ENCODE results near the gene CALHM3. TPM values are rescaled to one million over a fixed set of nuclear protein-coding genes. Genes with fewer than 3 reads are reported as not detected.

CALHM3 gene
- total RNA-seq, 2 experiments from 2014 or later, result not detected

DNA sequence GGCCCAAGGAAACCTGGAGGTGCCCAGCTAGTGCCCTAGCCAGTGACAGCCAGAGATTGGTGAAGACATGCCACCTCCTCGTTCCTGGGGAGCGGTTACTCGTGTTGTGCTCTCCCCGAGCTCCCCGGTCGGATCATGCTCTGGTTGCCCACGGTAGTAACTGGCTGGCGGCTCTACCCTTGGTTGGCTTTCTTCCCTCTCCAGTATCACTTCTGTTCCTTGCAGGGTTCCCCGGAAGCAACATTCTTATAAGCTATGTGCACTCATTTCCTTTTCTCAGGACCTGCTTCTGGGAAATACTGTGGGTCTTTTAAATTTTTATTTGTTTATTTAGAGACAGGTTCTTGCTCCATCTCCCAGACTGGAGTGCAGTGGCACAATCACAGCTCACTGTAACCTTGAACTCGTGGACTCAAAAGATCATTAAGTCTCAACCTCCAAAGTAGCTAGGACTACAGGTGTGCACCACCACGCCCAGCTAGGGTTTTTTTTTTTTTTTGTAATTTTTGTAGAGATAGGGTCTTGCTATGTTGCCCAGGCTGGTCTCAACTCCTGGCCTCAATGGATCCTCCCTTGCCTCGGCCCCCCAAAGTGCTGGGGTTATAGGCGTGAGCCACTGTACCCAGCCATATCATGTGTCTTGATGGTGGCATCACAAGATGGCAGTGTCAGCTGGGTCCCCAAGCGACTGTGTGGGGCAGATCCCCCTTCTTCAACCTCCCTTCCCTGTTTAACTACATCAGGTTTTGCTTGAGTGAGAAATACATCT is 13.4 kb downstream of the CALHM3 start:
- Histone ChIP-seq H3K9me3 (ENCODE audit: control insufficient read depth in 1 of 2, insufficient read depth in 1 of 2, low read length in 2 of 2) (no peaks in the 10 kb centered on the region), H3K27ac (ENCODE audit: low read depth in 1 of 2, low read length in 2 of 2) (no peak overlapping the region), H3K36me3 (ENCODE audit: insufficient read depth, low read length) (no peaks in the 10 kb centered on the region), H3K4me1 (ENCODE audit: insufficient read depth, low read length) (peaks cover 20% of the 10 kb centered on the region), H3K27me3 (ENCODE audit: control insufficient read depth in 1 of 2, insufficient read depth in 2 of 2, low read length in 2 of 2) (no peaks in the 10 kb centered on the region), H3K4me3 (ENCODE audit: low read length) (no peak overlapping the region)
- H3K27me3 Mint-ChIP-seq, result no peaks in the 10 kb centered on the region
- H3K4me1 Mint-ChIP-seq (ENCODE audit: low read depth), result peaks cover 15% of the 10 kb centered on the region
- H3K9me3 Mint-ChIP-seq, result no peaks in the 10 kb centered on the region
- TF ChIP-seq, protein P1, sequence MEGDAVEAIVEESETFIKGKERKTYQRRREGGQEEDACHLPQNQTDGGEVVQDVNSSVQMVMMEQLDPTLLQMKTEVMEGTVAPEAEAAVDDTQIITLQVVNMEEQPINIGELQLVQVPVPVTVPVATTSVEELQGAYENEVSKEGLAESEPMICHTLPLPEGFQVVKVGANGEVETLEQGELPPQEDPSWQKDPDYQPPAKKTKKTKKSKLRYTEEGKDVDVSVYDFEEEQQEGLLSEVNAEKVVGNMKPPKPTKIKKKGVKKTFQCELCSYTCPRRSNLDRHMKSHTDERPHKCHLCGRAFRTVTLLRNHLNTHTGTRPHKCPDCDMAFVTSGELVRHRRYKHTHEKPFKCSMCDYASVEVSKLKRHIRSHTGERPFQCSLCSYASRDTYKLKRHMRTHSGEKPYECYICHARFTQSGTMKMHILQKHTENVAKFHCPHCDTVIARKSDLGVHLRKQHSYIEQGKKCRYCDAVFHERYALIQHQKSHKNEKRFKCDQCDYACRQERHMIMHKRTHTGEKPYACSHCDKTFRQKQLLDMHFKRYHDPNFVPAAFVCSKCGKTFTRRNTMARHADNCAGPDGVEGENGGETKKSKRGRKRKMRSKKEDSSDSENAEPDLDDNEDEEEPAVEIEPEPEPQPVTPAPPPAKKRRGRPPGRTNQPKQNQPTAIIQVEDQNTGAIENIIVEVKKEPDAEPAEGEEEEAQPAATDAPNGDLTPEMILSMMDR (IDR thresholded peaks at IDR 0.05), result no peak
- POLR2A ChIA-PET, result no interaction called here
- CTCF ChIA-PET, result no interaction called here
- DNase-seq (no peak), ATAC-seq (ENCODE audit: poor library complexity) (no peak)
- intact Hi-C loops (cut with DNase I, micrococcal nuclease), result no loop called here
- no peak overlapping the region for H3K27ac Mint-ChIP-seq
- H3K36me3 Mint-ChIP-seq (ENCODE audit: low read depth), result no peaks in the 10 kb centered on the region
- H3K4me3 Mint-ChIP-seq, result no peak overlapping the region

DNA sequence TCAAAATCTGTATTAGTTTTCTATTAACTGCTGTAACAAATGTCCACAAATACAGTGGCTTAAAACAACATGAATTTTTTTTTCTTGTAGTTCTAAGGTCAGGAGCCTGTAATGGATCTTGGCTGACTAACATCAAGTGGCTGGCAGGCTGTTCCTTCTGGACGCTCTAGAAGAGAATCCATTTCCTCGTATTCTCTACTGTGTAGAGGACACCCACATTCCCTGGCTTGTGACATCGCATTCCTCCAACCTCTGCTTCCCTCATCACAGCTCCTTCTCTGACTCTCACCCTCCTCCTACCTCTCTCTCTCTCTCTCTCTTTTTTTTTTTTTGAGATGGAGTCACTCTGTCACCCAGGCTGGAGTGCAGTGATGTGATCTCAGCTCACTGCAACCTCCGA is 15.5 kb downstream of the CALHM3 start:
- no peaks in the 10 kb centered on the region for H3K27me3 Mint-ChIP-seq
- DNase-seq (no peak), ATAC-seq (ENCODE audit: poor library complexity) (no peak)
- H3K36me3 Mint-ChIP-seq (ENCODE audit: low read depth), result no peaks in the 10 kb centered on the region
- intact Hi-C loops (cut with DNase I, micrococcal nuclease), result no loop called here
- no peak overlapping the region for H3K27ac Mint-ChIP-seq
- H3K9me3 Mint-ChIP-seq, result no peaks in the 10 kb centered on the region
- CTCF ChIA-PET, result no interaction called here
- TF ChIP-seq, protein P1 (IDR thresholded peaks at IDR 0.05), result no peak
- POLR2A ChIA-PET, result no interaction called here
- no peaks in the 10 kb centered on the region for H3K4me1 Mint-ChIP-seq (ENCODE audit: low read depth)
- Histone ChIP-seq H3K4me3 (ENCODE audit: low read length) (no peak overlapping the region), H3K4me1 (ENCODE audit: insufficient read depth, low read length) (peaks cover 20% of the 10 kb centered on the region), H3K27ac (ENCODE audit: low read depth in 1 of 2, low read length in 2 of 2) (no peak overlapping the region), H3K9me3 (ENCODE audit: control insufficient read depth in 1 of 2, insufficient read depth in 1 of 2, low read length in 2 of 2) (no peaks in the 10 kb centered on the region), H3K27me3 (ENCODE audit: control insufficient read depth in 1 of 2, insufficient read depth in 2 of 2, low read length in 2 of 2) (no peaks in the 10 kb centered on the region), H3K36me3 (ENCODE audit: insufficient read depth, low read length) (no peaks in the 10 kb centered on the region)
- H3K4me3 Mint-ChIP-seq, result no peak overlapping the region

DNA sequence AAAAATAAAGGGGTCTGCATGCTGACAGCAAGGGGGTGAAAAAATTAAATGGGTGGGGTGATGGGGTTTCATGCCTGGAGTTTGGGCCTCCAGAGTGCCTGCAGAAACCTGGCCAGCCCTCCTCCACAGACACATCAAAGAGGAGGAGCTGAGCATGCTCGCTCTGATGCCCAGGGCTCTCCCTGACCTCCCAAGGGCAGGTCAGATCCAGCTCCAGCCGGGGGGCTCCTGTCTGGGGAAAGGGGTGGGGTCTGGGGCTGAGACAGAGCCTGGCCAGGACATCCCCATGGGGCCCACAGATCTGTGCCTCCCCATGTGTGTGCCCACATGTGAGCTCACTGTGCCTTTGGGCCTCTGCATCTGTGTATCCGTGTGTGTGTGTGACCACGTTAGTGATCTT is 19.4 kb downstream of the CALHM3 start:
- Mint-ChIP-seq H3K9me3 (no peaks in the 10 kb centered on the region), H3K4me1 (ENCODE audit: low read depth) (no peaks in the 10 kb centered on the region), H3K4me3 (no peak overlapping the region), H3K36me3 (ENCODE audit: low read depth) (no peaks in the 10 kb centered on the region), H3K27me3 (no peaks in the 10 kb centered on the region), H3K27ac (no peak overlapping the region)
- H3K36me3 ChIP-seq (ENCODE audit: insufficient read depth, low read length), result no peaks in the 10 kb centered on the region
- peaks cover 17% of the 10 kb centered on the region for H3K4me1 ChIP-seq (ENCODE audit: insufficient read depth, low read length)
- ChIA-PET POLR2A (no interaction called here), CTCF (no interaction called here)
- intact Hi-C loops (cut with DNase I, micrococcal nuclease), result no loop called here
- TF ChIP-seq, protein P1 (IDR thresholded peaks at IDR 0.05), result no peak
- no peak for DNase-seq
- no peak overlapping the region for H3K4me3 ChIP-seq (ENCODE audit: low read length)
- no peak for ATAC-seq (ENCODE audit: poor library complexity)
- no peak overlapping the region for H3K27ac ChIP-seq (ENCODE audit: low read depth in 1 of 2, low read length in 2 of 2)
- H3K9me3 ChIP-seq (ENCODE audit: control insufficient read depth in 1 of 2, insufficient read depth in 1 of 2, low read length in 2 of 2), result peaks cover 0 to 3% of the 10 kb centered on the region in 2 experiments
- no peaks in the 10 kb centered on the region for H3K27me3 ChIP-seq (ENCODE audit: control insufficient read depth in 1 of 2, insufficient read depth in 2 of 2, low read length in 2 of 2)

All from CD4-positive, alpha-beta T cell (primary cell).